ENCODE measurements around the gene DCAF8. TPM values are rescaled to one million over a fixed set of nuclear protein-coding genes. Genes with fewer than 3 reads are reported as not detected.

The DCAF8 gene
- total and polyA plus RNA-seq, 7 donors, result 45.4 to 204 (median 182) TPM

DNA sequence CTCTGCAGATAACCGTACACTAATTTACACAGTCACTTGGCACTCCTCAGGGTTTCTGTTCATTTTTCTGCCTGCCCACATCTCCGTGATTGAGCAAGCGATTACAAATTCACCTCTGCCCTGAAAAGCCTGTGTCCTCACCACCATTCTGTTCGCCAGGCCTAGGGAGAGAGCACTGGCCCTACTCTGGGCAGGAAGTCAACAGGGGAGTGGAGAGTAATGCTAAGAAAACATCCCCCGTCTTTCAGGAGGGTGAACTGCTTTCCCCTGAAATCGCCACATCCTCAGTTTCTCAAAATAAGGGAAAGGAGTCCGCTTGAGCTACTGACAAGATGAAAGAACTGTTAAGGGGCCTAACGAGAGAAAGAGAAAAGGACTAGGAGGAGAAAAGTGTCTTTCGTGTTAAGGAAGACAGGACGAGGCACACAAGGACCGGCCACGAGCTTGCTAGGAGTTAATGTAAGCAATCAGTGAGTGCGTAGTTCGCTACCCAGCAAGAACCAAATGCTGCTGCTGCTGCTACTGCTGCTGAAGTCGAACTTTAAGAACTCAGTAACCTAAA is 22.0 kb upstream of the DCAF8 start:
- 1 to 2% (median 2%) methylated on average over 15 of the region's 15 CpGs for WGBS, 3 donors
- TF ChIP-seq, protein P1, sequence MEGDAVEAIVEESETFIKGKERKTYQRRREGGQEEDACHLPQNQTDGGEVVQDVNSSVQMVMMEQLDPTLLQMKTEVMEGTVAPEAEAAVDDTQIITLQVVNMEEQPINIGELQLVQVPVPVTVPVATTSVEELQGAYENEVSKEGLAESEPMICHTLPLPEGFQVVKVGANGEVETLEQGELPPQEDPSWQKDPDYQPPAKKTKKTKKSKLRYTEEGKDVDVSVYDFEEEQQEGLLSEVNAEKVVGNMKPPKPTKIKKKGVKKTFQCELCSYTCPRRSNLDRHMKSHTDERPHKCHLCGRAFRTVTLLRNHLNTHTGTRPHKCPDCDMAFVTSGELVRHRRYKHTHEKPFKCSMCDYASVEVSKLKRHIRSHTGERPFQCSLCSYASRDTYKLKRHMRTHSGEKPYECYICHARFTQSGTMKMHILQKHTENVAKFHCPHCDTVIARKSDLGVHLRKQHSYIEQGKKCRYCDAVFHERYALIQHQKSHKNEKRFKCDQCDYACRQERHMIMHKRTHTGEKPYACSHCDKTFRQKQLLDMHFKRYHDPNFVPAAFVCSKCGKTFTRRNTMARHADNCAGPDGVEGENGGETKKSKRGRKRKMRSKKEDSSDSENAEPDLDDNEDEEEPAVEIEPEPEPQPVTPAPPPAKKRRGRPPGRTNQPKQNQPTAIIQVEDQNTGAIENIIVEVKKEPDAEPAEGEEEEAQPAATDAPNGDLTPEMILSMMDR (IDR thresholded peaks at IDR 0.05), result no peak
- Histone ChIP-seq H3K27ac (peak overlapping the region; percentile 91), H3K9me3 (no peaks in the 10 kb centered on the region), H3K36me3 (ENCODE audit: insufficient read depth in 1 of 2, low read depth in 1 of 2) (peaks cover 5 to 50% of the 10 kb centered on the region in 2 donors), H3K4me1 (peaks cover 18% of the 10 kb centered on the region), H3K27me3 (ENCODE audit: insufficient read depth in 3 of 3, low read length in 2 of 3) (no peaks in the 10 kb centered on the region), H3K4me3 (peak overlapping the region; percentile 98)
- peak; percentile 21 to 56 (median 36) for ATAC-seq
- intact Hi-C loops (cut with DNase I), result loop anchor here in 1 of 2 donors (2.0 kb wide), 1 partner anchor 22 kb away; the partner anchor contains the start of gene DCAF8
- DNase-seq, result no peak

DNA sequence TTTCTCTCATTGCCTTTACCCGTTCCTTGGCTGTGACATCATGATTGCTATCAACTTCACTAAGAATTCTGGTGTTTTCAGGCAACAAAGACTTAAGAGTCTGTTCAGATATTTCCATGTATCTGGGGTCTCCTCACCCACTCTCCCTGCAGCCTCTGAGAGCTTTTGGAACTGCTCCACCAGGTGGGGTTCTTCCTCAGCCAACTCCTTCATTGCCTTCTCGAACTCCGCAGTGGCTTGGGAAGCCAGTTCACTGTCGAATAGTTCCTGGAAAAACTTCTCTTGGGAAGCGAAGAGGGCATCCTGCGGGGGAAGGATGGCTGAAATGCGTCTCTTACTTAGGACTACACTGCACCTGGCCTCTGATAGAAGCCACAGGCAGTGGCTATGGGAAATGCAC is 20.5 kb upstream of the DCAF8 start:
- TF ChIP-seq, protein P1 (IDR thresholded peaks at IDR 0.05), result no peak
- Histone ChIP-seq H3K4me1 (peaks cover 18% of the 10 kb centered on the region), H3K4me3 (no peak overlapping the region), H3K27ac (no peak overlapping the region), H3K36me3 (ENCODE audit: insufficient read depth in 1 of 2, low read depth in 1 of 2) (peaks cover 14 to 54% of the 10 kb centered on the region in 2 donors), H3K9me3 (no peaks in the 10 kb centered on the region), H3K27me3 (ENCODE audit: insufficient read depth in 3 of 3, low read length in 2 of 3) (no peaks in the 10 kb centered on the region)
- DNase-seq (no peak), ATAC-seq (no peak)
- intact Hi-C loops (cut with DNase I), result no loop called here
- WGBS, 3 donors, result 86 to 88% (median 87%) methylated on average over 7 of the region's 7 CpGs

DNA sequence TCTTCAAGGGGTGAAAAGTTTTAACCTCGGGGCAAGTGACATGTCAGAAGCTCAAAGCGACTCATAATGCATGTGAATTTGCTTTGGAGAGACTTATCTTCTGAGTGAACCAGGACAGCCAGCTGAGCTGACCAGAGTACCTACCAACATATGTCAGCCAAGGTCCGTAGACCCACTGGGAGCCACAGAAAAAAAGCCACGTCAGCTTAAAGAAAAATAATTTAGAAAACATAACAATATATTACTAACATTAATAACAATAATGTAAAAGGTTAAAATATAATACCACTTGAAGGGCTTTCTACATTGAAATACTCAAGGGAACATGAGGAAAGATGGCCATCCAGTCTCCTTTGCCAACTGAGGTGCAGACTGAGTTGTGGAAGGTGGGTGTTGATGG is 15.6 kb upstream of the DCAF8 start:
- ATAC-seq (no peak), DNase-seq (no peak)
- 87 to 88% (median 87%) methylated on average over 4 of the region's 4 CpGs for WGBS, 3 donors
- Histone ChIP-seq H3K27ac (no peak overlapping the region), H3K4me3 (no peak overlapping the region), H3K9me3 (no peaks in the 10 kb centered on the region), H3K4me1 (no peaks in the 10 kb centered on the region), H3K36me3 (ENCODE audit: insufficient read depth in 1 of 2, low read depth in 1 of 2) (peaks cover 17 to 75% of the 10 kb centered on the region in 2 donors), H3K27me3 (ENCODE audit: insufficient read depth in 3 of 3, low read length in 2 of 3) (no peaks in the 10 kb centered on the region)
- intact Hi-C loops (cut with DNase I), result no loop called here
- TF ChIP-seq, protein P1 (IDR thresholded peaks at IDR 0.05), result no peak

DNA sequence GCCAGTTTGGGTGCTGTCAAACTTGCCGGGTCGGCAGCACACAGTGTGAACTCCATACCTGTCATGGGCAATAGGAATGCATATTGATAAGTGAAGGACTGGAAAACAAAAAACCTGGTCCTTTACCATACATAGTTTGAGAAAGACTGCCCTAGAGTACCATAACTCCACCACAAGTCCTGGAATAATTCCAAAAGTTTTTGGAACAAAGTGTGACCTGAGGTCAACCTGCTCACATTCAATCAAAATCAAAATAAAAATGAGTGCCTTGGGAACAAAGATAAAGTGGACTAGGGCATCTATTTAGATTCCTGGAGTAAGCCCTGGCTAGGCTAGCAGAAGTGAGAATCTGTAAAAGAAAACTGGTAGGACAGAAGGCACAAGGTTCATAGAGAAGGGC is 15.0 kb upstream of the DCAF8 start:
- ATAC-seq, result no peak
- H3K36me3 ChIP-seq (ENCODE audit: insufficient read depth in 1 of 2, low read depth in 1 of 2), result peaks cover 17 to 69% of the 10 kb centered on the region in 2 donors
- H3K9me3 ChIP-seq, result no peaks in the 10 kb centered on the region
- WGBS, 3 donors, result 80 to 95% (median 82%) methylated on average over 2 of the region's 2 CpGs
- DNase-seq, result no peak
- no peak overlapping the region for H3K4me3 ChIP-seq
- intact Hi-C loops (cut with DNase I), result no loop called here
- H3K27me3 ChIP-seq (ENCODE audit: insufficient read depth in 3 of 3, low read length in 2 of 3), result no peaks in the 10 kb centered on the region
- no peak overlapping the region for H3K27ac ChIP-seq
- TF ChIP-seq, protein P1 (IDR thresholded peaks at IDR 0.05), result no peak
- no peaks in the 10 kb centered on the region for H3K4me1 ChIP-seq

DNA sequence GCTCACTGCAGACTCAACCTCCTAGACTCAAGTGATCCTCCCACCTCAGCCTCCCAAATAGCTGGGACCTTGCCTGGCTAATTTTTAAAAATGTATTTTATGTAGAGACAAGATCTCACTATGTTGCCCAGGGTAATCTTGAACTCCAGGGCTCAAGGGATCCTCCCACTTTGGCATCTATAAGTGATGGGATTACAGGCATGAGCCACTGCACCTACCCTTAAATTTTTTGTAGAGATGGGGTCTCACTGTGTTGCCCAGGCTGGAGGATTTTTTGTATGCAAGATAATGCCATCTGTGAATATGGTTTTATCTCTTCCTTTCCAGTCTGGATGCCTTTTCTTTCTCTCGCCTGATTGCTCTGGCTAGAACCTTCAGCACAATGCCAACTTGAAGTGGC is 8.7 kb upstream of the DCAF8 start:
- DNase-seq, result no peak
- intact Hi-C loops (cut with DNase I), result no loop called here
- peaks cover 0 to 7% of the 10 kb centered on the region in 2 donors for H3K36me3 ChIP-seq (ENCODE audit: insufficient read depth in 1 of 2, low read depth in 1 of 2)
- no peak overlapping the region for H3K27ac ChIP-seq
- 87 to 95% (median 91%) methylated on average over 1 of the region's 1 CpG for WGBS, 3 donors
- no peak for ATAC-seq
- H3K4me1 ChIP-seq, result no peaks in the 10 kb centered on the region
- H3K9me3 ChIP-seq, result no peaks in the 10 kb centered on the region
- H3K27me3 ChIP-seq (ENCODE audit: insufficient read depth in 3 of 3, low read length in 2 of 3), result no peaks in the 10 kb centered on the region
- H3K4me3 ChIP-seq, result no peak overlapping the region
- TF ChIP-seq, protein P1 (IDR thresholded peaks at IDR 0.05), result no peak

Data from psoas muscle (tissue), 8 donors.